Omental fat pad (tissue), 4 donors: Measurements from ENCODE around the gene KRCC1. TPM values are rescaled to one million over a fixed set of nuclear protein-coding genes. Genes with fewer than 3 reads are reported as not detected.

ENCODE experiments used
- ATAC-seq: fragments of 150-250 bp; one replicate; pipeline ENCODE4 v1.9.1; 2016; ENCODE audit warnings: mild to moderate bottlenecking, moderate library complexity; ENCODE audit not compliant: low FRiP score
- DNase-seq: peaks from one replicate; pipeline ENCODE4 v3.0.0-alpha.2; 2019; ENCODE audit warnings: low spot score
- CTCF ChIP-seq, 3 donors: fragments of 450-650 bp; IDR thresholded peaks; one replicate each; pipeline ENCODE4 v1.5.1; 2016 to 2017; ENCODE audit warnings: antibody characterized with exemption in 3 of 3, mild to moderate bottlenecking in 3 of 3, moderate library complexity in 2 of 3
- total RNA-seq, 4 donors: library from RNA; depleted of rRNA; stranded (reverse); fragments of >200 nt; gene quantifications; one replicate each; pipeline ENCODE4 v1.1.0, GENCODE V29; 2016

The KRCC1 gene
- total RNA-seq, 4 donors from 2014 or later, result 12.2 to 37.8 (median 26.1) TPM

- ATAC-seq (no peak), DNase-seq (no peak)
- no peak for TF ChIP-seq CTCF (IDR thresholded peaks at IDR 0.05)
Measured at GRCh38 chr2:88078643-88079172, 23.1 kb upstream of the KRCC1 start.

GRCh38 chr2:88077080-88077479 is 21.5 kb upstream of the KRCC1 start:
- ATAC-seq (no peak), DNase-seq (no peak)
- no peak for TF ChIP-seq CTCF (IDR thresholded peaks at IDR 0.05)

- TF ChIP-seq CTCF (IDR thresholded peaks at IDR 0.05), result no peak
- DNase-seq (no peak), ATAC-seq (no peak)
Measured at GRCh38 chr2:88074854-88075292, 19.3 kb upstream of the KRCC1 start.

GRCh38 chr2:88074150-88074549 is 18.6 kb upstream of the KRCC1 start:
- DNase-seq, result no peak
- no peak for TF ChIP-seq CTCF (IDR thresholded peaks at IDR 0.05)
- ATAC-seq, result no peak

GRCh38 chr2:88071365-88071764 is 15.8 kb upstream of the KRCC1 start:
- DNase-seq (no peak), ATAC-seq (no peak)
- TF ChIP-seq CTCF (IDR thresholded peaks at IDR 0.05), result no peak

- ATAC-seq, result no peak
- no peak for TF ChIP-seq CTCF (IDR thresholded peaks at IDR 0.05)
- no peak for DNase-seq
Measured at GRCh38 chr2:88070055-88070454, 14.5 kb upstream of the KRCC1 start.

- ATAC-seq (no peak), DNase-seq (no peak)
- no peak for TF ChIP-seq CTCF (IDR thresholded peaks at IDR 0.05)
Measured at GRCh38 chr2:88069117-88069516, 13.5 kb upstream of the KRCC1 start.
